HL-60 (cell line): ENCODE results near the gene FAM110A.

Source experiments
- GABPA ChIP-seq: IDR thresholded peaks from 2 replicates; pipeline ENCODE4 v1.6.1; 2012; ENCODE audit warnings: low read depth
- POLR2AphosphoS5 ChIP-seq: IDR thresholded peaks from 2 replicates; pipeline ENCODE4 v1.6.1; 2012; ENCODE audit warnings: low read depth
- TF ChIP-seq, protein P1 (sequence below): IDR thresholded peaks from one replicate; pipeline ENCODE4 v1.5.1; 2011; ENCODE audit warnings: low read length, control low read depth, inconsistent platforms; ENCODE audit not compliant: insufficient read depth

DNA sequence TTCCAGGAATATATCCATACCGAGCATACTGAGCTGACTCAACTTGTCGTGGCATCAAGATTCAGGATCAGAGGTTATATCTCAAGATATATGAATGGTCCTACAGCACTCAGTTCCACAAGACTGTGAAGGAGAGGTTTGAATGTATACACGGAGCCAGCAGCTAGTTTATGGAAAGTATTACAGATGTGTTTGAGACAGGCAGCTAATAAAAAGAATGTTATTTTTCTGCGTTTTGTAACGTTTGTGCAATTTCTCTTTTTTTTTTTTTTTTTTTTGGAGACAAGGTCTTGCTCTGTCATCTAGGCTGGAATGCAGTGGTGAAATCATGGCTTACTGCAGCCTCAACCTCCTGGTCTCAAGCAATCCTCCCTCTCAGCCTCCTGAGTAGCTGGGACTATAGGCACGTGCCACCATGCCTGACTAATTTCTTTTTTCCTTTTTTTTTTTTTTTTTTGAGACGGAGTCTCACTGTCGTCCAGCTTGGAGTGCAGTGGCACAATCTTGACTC lies 3.4 kb upstream of the FAM110A start:
- TF ChIP-seq, protein P1, sequence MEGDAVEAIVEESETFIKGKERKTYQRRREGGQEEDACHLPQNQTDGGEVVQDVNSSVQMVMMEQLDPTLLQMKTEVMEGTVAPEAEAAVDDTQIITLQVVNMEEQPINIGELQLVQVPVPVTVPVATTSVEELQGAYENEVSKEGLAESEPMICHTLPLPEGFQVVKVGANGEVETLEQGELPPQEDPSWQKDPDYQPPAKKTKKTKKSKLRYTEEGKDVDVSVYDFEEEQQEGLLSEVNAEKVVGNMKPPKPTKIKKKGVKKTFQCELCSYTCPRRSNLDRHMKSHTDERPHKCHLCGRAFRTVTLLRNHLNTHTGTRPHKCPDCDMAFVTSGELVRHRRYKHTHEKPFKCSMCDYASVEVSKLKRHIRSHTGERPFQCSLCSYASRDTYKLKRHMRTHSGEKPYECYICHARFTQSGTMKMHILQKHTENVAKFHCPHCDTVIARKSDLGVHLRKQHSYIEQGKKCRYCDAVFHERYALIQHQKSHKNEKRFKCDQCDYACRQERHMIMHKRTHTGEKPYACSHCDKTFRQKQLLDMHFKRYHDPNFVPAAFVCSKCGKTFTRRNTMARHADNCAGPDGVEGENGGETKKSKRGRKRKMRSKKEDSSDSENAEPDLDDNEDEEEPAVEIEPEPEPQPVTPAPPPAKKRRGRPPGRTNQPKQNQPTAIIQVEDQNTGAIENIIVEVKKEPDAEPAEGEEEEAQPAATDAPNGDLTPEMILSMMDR, result no peak
- TF ChIP-seq POLR2AphosphoS5 (no peak), GABPA (no peak)
